SK-N-SH (cell line): ENCODE data around the gene CNTNAP2. TPM values are rescaled to one million over a fixed set of nuclear protein-coding genes. Genes with fewer than 3 reads are reported as not detected.
A peak's percentile ranks its signal among the peaks of the same experiment; 100 is the strongest.

Source experiments
- CTCF ChIA-PET: fragments of 300-600, 350-600 bp; formaldehyde crosslinking; extraction: SDS; loops from one replicate; lab custom pipeline; 2021; lab: Yijun Ruan, JAX
- POLR2A ChIA-PET: fragments of 350-600 bp; sonication (Branson Sonifier 250); formaldehyde crosslinking; extraction: SDS; loops from one replicate; lab custom pipeline; 2020; ENCODE audit warnings: antibody characterized with exemption, inconsistent platforms; lab: Yijun Ruan, JAX
- DNase-seq: peaks from one replicate; pipeline ENCODE4 v3.0.0; 2012
- H2AFZ ChIP-seq: fragments of 200-600 bp; sonication (generic); 2 replicates; pipeline ENCODE4 v1.8.1; 2016; ENCODE audit warnings: antibody characterized with exemption, mild to moderate bottlenecking, low read depth
- H3F3A ChIP-seq: fragments of 200-600 bp; sonication (generic); replicated peaks from 2 replicates; pipeline ENCODE3; 2016; ENCODE audit warnings: antibody characterized with exemption, mild to moderate bottlenecking; ENCODE audit not compliant: insufficient read depth
- H3K27ac ChIP-seq, 2 experiments: fragments of 200-500 bp in 1 of 2; fragments of 200-600 bp in 1 of 2; sonication (Bioruptor generic) in 1 of 2; sonication (generic), shearing (Covaris generic) in 1 of 2; 2 replicates each; pipeline versions ENCODE4 v1.5.1 to v1.6.1; 2014 to 2016; ENCODE audit warnings: low read depth in 2 of 2, inconsistent platforms in 1 of 2, low read length in 1 of 2, mild to moderate bottlenecking in 1 of 2, mixed read lengths in 1 of 2
- H3K27me3 ChIP-seq: fragments of 200-600 bp; sonication (generic), shearing (Covaris generic); 2 replicates; pipeline ENCODE4 v1.6.1; 2016; ENCODE audit warnings: mixed run types; ENCODE audit not compliant: insufficient read depth
- H3K36me3 ChIP-seq, 2 experiments: fragments of 200-500 bp in 1 of 2; fragments of 200-600 bp in 1 of 2; sonication (Bioruptor generic) in 1 of 2; sonication (generic) in 1 of 2; replicated peaks in 1 of 2; 2 replicates each; pipeline versions ENCODE3 to v1.5.1; 2014 to 2016; ENCODE audit warnings: low read length in 1 of 2, mild to moderate bottlenecking in 1 of 2; ENCODE audit not compliant: insufficient read depth in 2 of 2, control insufficient read depth in 1 of 2
- H3K4me1 ChIP-seq, 2 experiments: fragments of 200-500 bp in 1 of 2; fragments of 200-600 bp in 1 of 2; sonication (Bioruptor generic) in 1 of 2; sonication (generic), shearing (Covaris generic) in 1 of 2; 2 replicates each; pipeline versions ENCODE4 v1.5.1 to v1.6.1; 2014 to 2016; ENCODE audit warnings: low read depth in 1 of 2, low read length in 1 of 2, mixed run types in 1 of 2; ENCODE audit not compliant: insufficient read depth in 2 of 2, control insufficient read depth in 1 of 2
- H3K4me2 ChIP-seq: fragments of 200-600 bp; sonication (generic), shearing (Covaris generic); 2 replicates; pipeline ENCODE4 v1.6.1; 2017; ENCODE audit warnings: mixed run types
- H3K4me3 ChIP-seq, 2 experiments: fragments of 200-500 bp in 1 of 2; fragments of 200-600 bp in 1 of 2; sonication (Bioruptor generic) in 1 of 2; sonication (generic), shearing (Covaris generic) in 1 of 2; 2 replicates each; pipeline versions ENCODE4 v1.5.1 to v1.8.1; 2014 to 2016; ENCODE audit warnings: low read depth in 2 of 2, inconsistent platforms in 1 of 2, low read length in 1 of 2, mild to moderate bottlenecking in 1 of 2, mixed read lengths in 1 of 2, moderate library complexity in 1 of 2
- H3K79me2 ChIP-seq: fragments of 200-600 bp; sonication (generic); 2 replicates; pipeline ENCODE4 v1.8.1; 2017; ENCODE audit warnings: mild to moderate bottlenecking; ENCODE audit not compliant: insufficient read depth
- H3K9ac ChIP-seq: fragments of 200-600 bp; sonication (generic); 2 replicates; pipeline ENCODE4 v1.6.1; 2017; ENCODE audit warnings: mixed run types
- H3K9me2 ChIP-seq: fragments of 200-600 bp; sonication (generic); 2 replicates; pipeline ENCODE4 v1.6.1; 2017; ENCODE audit warnings: mixed run types
- H3K9me3 ChIP-seq: fragments of 200-600 bp; sonication (generic); 2 replicates; pipeline ENCODE4 v1.6.1; 2017; ENCODE audit warnings: mixed run types, mild to moderate bottlenecking, moderate library complexity
- H4K20me1 ChIP-seq: fragments of 200-600 bp; sonication (generic); 2 replicates; pipeline ENCODE4 v1.6.1; 2017; ENCODE audit warnings: mild to moderate bottlenecking, mixed run types; ENCODE audit not compliant: insufficient read depth
- CHD2 ChIP-seq: fragments of 150-350 bp; IDR thresholded peaks from 2 replicates; pipeline ENCODE4 v1.6.1; 2018; ENCODE audit warnings: low read length; ENCODE audit not compliant: partially characterized antibody
- ELF1 ChIP-seq: IDR thresholded peaks from 2 replicates; pipeline ENCODE4 v1.4.0; 2012
- EP300 ChIP-seq, 2 experiments: IDR thresholded peaks; 2 replicates each; pipeline versions ENCODE4 v1.4.0 to v1.6.1; 2012; ENCODE audit warnings: borderline replicate concordance in 1 of 2, low read depth in 1 of 2, low read length in 1 of 2
- EZH2phosphoT487 ChIP-seq: fragments of 200-600 bp; sonication (generic); IDR thresholded peaks from 2 replicates; pipeline ENCODE4 v1.6.1; 2017; ENCODE audit warnings: low read depth, mixed run types, mild to moderate bottlenecking, antibody characterized with exemption, moderate library complexity, borderline replicate concordance
- FOXM1 ChIP-seq: IDR thresholded peaks from 2 replicates; pipeline ENCODE4 v1.4.0; 2012; ENCODE audit warnings: low read depth, mild to moderate bottlenecking
- JUND ChIP-seq: IDR thresholded peaks from 2 replicates; pipeline ENCODE4 v1.4.0; 2012
- MAX ChIP-seq: IDR thresholded peaks from 2 replicates; pipeline ENCODE4 v1.4.0; 2012; ENCODE audit warnings: low read depth
- MEF2A ChIP-seq: IDR thresholded peaks from 2 replicates; pipeline ENCODE4 v1.4.0; 2012; ENCODE audit warnings: low read depth, borderline replicate concordance
- NRF1 ChIP-seq: IDR thresholded peaks from 2 replicates; pipeline ENCODE4 v1.6.1; 2012; ENCODE audit warnings: low read depth, mild to moderate bottlenecking, low read length
- POLR2AphosphoS5 ChIP-seq: IDR thresholded peaks from 2 replicates; pipeline ENCODE4 v1.6.1; 2012; ENCODE audit warnings: low read depth, low read length
- RAD21 ChIP-seq: IDR thresholded peaks from 2 replicates; pipeline ENCODE4 v1.6.1; 2012; ENCODE audit warnings: mild to moderate bottlenecking, low read length
- RCOR1 ChIP-seq: fragments of 150-350 bp; IDR thresholded peaks from 2 replicates; pipeline ENCODE4 v1.6.1; 2017; ENCODE audit warnings: antibody characterized with exemption, low read length
- REST ChIP-seq: IDR thresholded peaks from 2 replicates; pipeline ENCODE4 v1.6.1; 2012; ENCODE audit warnings: mild to moderate bottlenecking, low read depth, low read length, moderate library complexity
- RFX5 ChIP-seq: IDR thresholded peaks from 2 replicates; pipeline ENCODE4 v1.6.1; 2012; ENCODE audit warnings: mild to moderate bottlenecking, improper control_type of control experiment, low read length
- RXRA ChIP-seq: IDR thresholded peaks from 2 replicates; pipeline ENCODE4 v1.4.0; 2012; ENCODE audit warnings: low read depth, mild to moderate bottlenecking, borderline replicate concordance
- SIN3A ChIP-seq: IDR thresholded peaks from 2 replicates; pipeline ENCODE4 v1.6.1; 2012; ENCODE audit warnings: low read depth, mild to moderate bottlenecking, low read length, moderate library complexity, borderline replicate concordance
- SMC3 ChIP-seq: IDR thresholded peaks from 2 replicates; pipeline ENCODE4 v1.6.1; 2012; ENCODE audit warnings: low read depth, low read length, improper control_type of control experiment
- TEAD4 ChIP-seq: IDR thresholded peaks from 2 replicates; pipeline ENCODE4 v1.4.0; 2012; ENCODE audit warnings: mild to moderate bottlenecking, borderline replicate concordance; ENCODE audit not compliant: insufficient read depth
- YY1 ChIP-seq: IDR thresholded peaks from 2 replicates; pipeline ENCODE4 v1.4.0; 2012; ENCODE audit warnings: low read depth, mild to moderate bottlenecking
- WGBS: methylation state at CpG from one replicate; pipeline ENCODE4 v1.1.6; 2017; ENCODE audit warnings: low lambda C conversion rate; 5-methylcytosine and 5-hydroxymethylcytosine counted together
- polyA plus RNA-seq, 3 experiments: library from polyadenylated mRNA; depleted of rRNA; stranded (reverse); fragments of >200 nt; gene quantifications; 2 replicates each; pipeline ENCODE4 v1.2.3, GENCODE V29; 2012
- TF ChIP-seq, protein P1 (sequence below): IDR thresholded peaks from 2 replicates; pipeline ENCODE4 v1.4.0; 2012; ENCODE audit warnings: low read depth, borderline replicate concordance
- TF ChIP-seq, protein P2 (sequence below): fragments of 150-350 bp; IDR thresholded peaks from 2 replicates; pipeline ENCODE4 v1.6.1; 2017; ENCODE audit warnings: antibody characterized with exemption, low read length, low read depth, borderline replicate concordance

CNTNAP2 gene
- polyA plus RNA-seq, 1 of the 3 experiments (the other 2 are of a cell fraction): 3.4 TPM

DNA sequence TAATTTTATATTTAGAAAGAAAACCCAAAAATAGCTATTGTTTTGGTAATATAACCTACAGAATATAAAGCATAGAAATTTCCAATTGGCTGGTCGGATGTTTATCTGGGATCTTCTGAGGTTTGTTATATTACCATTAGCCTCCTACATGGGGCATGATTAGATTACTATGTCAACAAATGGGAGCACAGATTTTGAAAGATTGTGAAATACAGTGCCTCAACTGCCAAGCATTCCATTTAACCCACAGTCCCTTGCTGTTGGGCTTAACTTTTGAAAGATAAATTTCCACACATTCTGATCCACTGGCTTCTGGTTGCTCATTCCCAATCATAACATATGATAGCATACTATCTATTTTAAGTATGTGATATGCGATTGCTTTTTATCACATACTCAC, 2018.5 kb downstream of the CNTNAP2 start:
- H4K20me1 ChIP-seq: no peaks in the 10 kb centered on the region
- no peak overlapping the region for H3K4me2 ChIP-seq
- H3K9ac ChIP-seq: no peak overlapping the region
- TF ChIP-seq JUND (no peak), RFX5 (no peak), NRF1 (no peak), REST (no peak), MEF2A (no peak), RXRA (no peak), RCOR1 (no peak), EP300 (IDR thresholded peaks at IDR 0.05; ENCODE audit: borderline replicate concordance in 1 of 2, low read depth in 1 of 2, low read length in 1 of 2) (no peak), MAX (no peak), POLR2AphosphoS5 (no peak)
- TF ChIP-seq, protein P1, sequence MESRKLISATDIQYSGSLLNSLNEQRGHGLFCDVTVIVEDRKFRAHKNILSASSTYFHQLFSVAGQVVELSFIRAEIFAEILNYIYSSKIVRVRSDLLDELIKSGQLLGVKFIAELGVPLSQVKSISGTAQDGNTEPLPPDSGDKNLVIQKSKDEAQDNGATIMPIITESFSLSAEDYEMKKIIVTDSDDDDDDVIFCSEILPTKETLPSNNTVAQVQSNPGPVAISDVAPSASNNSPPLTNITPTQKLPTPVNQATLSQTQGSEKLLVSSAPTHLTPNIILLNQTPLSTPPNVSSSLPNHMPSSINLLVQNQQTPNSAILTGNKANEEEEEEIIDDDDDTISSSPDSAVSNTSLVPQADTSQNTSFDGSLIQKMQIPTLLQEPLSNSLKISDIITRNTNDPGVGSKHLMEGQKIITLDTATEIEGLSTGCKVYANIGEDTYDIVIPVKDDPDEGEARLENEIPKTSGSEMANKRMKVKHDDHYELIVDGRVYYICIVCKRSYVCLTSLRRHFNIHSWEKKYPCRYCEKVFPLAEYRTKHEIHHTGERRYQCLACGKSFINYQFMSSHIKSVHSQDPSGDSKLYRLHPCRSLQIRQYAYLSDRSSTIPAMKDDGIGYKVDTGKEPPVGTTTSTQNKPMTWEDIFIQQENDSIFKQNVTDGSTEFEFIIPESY: no peak
- ChIA-PET POLR2A (no interaction called here), CTCF (interaction anchor here (0.8 to 1.2 kb wide), 3 partner anchors 9 to 703 kb away, joined by 3 to 4 read pairs (median 3); no protein-coding TSS in a partner anchor)
- H3K27ac ChIP-seq: no peak overlapping the region
- H3K9me2 ChIP-seq: no peaks in the 10 kb centered on the region
- WGBS: 26% methylated on average over 2 of the region's 2 CpGs
- H3K4me3 ChIP-seq: no peak overlapping the region
- DNase-seq: peak; percentile 23
- no peak overlapping the region for H2AFZ ChIP-seq
- H3K4me1 ChIP-seq: peaks cover 0 to 8% of the 10 kb centered on the region in 2 experiments; a peak in 2 of 4 replicates
- H3K9me3 ChIP-seq: no peaks in the 10 kb centered on the region
- no peaks in the 10 kb centered on the region for H3K27me3 ChIP-seq
- H3K36me3 ChIP-seq: no peaks in the 10 kb centered on the region
- no peaks in the 10 kb centered on the region for H3F3A ChIP-seq
- no peaks in the 10 kb centered on the region for H3K79me2 ChIP-seq

DNA sequence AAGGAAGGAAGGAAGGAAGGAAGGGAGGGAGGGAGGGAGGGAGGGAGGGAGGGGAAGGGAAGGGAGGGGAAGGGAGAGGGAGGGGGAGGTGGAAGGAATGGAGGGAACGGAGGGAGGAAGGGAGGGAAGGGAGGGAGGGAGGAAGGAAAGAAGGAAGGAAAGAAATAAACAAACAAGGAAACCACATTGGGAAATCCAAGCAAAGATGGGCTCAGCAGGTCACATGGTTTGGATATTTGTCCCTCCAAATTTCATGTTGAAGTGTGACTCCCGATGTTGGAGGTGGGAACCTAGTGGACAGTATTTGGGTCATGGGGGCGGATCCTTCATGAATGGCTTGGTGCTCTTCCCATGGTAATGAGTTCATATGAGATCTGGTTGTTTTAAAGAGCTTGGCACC, 2019.4 kb downstream of the CNTNAP2 start:
- ChIA-PET CTCF (interaction anchor here (0.8 to 2.2 kb wide), 3 partner anchors 10 to 704 kb away, joined by 3 to 7 read pairs (median 6); no protein-coding TSS in a partner anchor), POLR2A (no interaction called here)
- no peak for DNase-seq
- no peaks in the 10 kb centered on the region for H3K9me3 ChIP-seq
- H3K9ac ChIP-seq: no peak overlapping the region
- no peaks in the 10 kb centered on the region for H3K27me3 ChIP-seq
- H4K20me1 ChIP-seq: no peaks in the 10 kb centered on the region
- no peaks in the 10 kb centered on the region for H3K9me2 ChIP-seq
- no peak overlapping the region for H3K27ac ChIP-seq
- no peaks in the 10 kb centered on the region for H3F3A ChIP-seq
- H3K4me1 ChIP-seq: peaks cover 0 to 8% of the 10 kb centered on the region in 2 experiments; a peak in 2 of 4 replicates
- 55% methylated on average over 3 of the region's 3 CpGs for WGBS
- H2AFZ ChIP-seq: no peak overlapping the region
- H3K36me3 ChIP-seq: no peaks in the 10 kb centered on the region
- no peak overlapping the region for H3K4me3 ChIP-seq
- H3K4me2 ChIP-seq: no peak overlapping the region
- no peaks in the 10 kb centered on the region for H3K79me2 ChIP-seq
- no peak for TF ChIP-seq POLR2AphosphoS5
- no peak for TF ChIP-seq SIN3A
- no peak for TF ChIP-seq YY1
- TF ChIP-seq RCOR1: no peak
- TF ChIP-seq EZH2phosphoT487: no peak
- TF ChIP-seq, protein P2, sequence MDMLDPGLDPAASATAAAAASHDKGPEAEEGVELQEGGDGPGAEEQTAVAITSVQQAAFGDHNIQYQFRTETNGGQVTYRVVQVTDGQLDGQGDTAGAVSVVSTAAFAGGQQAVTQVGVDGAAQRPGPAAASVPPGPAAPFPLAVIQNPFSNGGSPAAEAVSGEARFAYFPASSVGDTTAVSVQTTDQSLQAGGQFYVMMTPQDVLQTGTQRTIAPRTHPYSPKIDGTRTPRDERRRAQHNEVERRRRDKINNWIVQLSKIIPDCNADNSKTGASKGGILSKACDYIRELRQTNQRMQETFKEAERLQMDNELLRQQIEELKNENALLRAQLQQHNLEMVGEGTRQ: no peak
- TF ChIP-seq FOXM1: no peak
- no peak for TF ChIP-seq TEAD4
- TF ChIP-seq RFX5: no peak
- TF ChIP-seq RAD21: no peak
- no peak for TF ChIP-seq MEF2A
- no peak for TF ChIP-seq MAX
- TF ChIP-seq CHD2: no peak
- TF ChIP-seq SMC3: no peak
- TF ChIP-seq ELF1: no peak
- no peak for TF ChIP-seq EP300 (IDR thresholded peaks at IDR 0.05; ENCODE audit: borderline replicate concordance in 1 of 2, low read depth in 1 of 2, low read length in 1 of 2)
